Hepatocyte (in vitro differentiated cells): ENCODE data around the gene TBC1D25. TPM values are rescaled to one million over a fixed set of nuclear protein-coding genes. Genes with fewer than 3 reads are reported as not detected.

Experiments
- DNase-seq: peaks from one replicate; pipeline ENCODE4 v3.0.0-alpha.2; 2016; ENCODE audit warnings: low spot score
- H2AFZ ChIP-seq: fragments of 200-600 bp; sonication (generic); 2 replicates; pipeline ENCODE4 v1.6.0; 2016; ENCODE audit warnings: antibody characterized with exemption, mild to moderate bottlenecking
- H3K27ac ChIP-seq: fragments of 200-600 bp; sonication (generic); 2 replicates; pipeline ENCODE4 v1.5.1; 2016; ENCODE audit warnings: mild to moderate bottlenecking
- H3K27me3 ChIP-seq: fragments of 200-600 bp; sonication (generic); 2 replicates; pipeline ENCODE4 v1.6.1; 2016
- H3K36me3 ChIP-seq: fragments of 200-600 bp; sonication (generic); replicated peaks from 2 replicates; pipeline ENCODE4 v1.5.1; 2016; ENCODE audit warnings: low read depth; ENCODE audit not compliant: insufficient read depth
- H3K4me1 ChIP-seq: fragments of 200-600 bp; sonication (generic); 2 replicates; pipeline ENCODE4 v1.5.1; 2016; ENCODE audit warnings: mild to moderate bottlenecking, moderate library complexity; ENCODE audit not compliant: insufficient read depth
- H3K4me2 ChIP-seq: fragments of 200-600 bp; sonication (generic); 2 replicates; pipeline ENCODE4 v1.6.0; 2016
- H3K4me3 ChIP-seq: fragments of 200-600 bp; sonication (generic); 2 replicates; pipeline ENCODE4 v1.5.1; 2016; ENCODE audit warnings: mild to moderate bottlenecking
- H3K79me2 ChIP-seq: fragments of 200-600 bp; sonication (generic); 2 replicates; pipeline ENCODE4 v1.6.0; 2017; ENCODE audit warnings: mild to moderate bottlenecking
- H3K9me2 ChIP-seq: fragments of 200-600 bp; sonication (generic); replicated peaks from 2 replicates; pipeline ENCODE4 v1.6.0; 2017; ENCODE audit warnings: mild to moderate bottlenecking; ENCODE audit not compliant: insufficient read depth
- H3K9me3 ChIP-seq: fragments of 200-600 bp; sonication (generic); 2 replicates; pipeline ENCODE4 v1.5.1; 2016; ENCODE audit warnings: low read depth, mild to moderate bottlenecking
- H4K20me1 ChIP-seq: fragments of 200-600 bp; sonication (generic); 2 replicates; pipeline ENCODE4 v1.6.0; 2016; ENCODE audit warnings: mild to moderate bottlenecking; ENCODE audit not compliant: insufficient read depth, poor library complexity, severe bottlenecking
- CTCF ChIP-seq: fragments of 200-600 bp; sonication (generic); IDR thresholded peaks from 2 replicates; pipeline ENCODE4 v1.5.1; 2016; ENCODE audit warnings: antibody characterized with exemption, mild to moderate bottlenecking; ENCODE audit not compliant: poor library complexity
- EZH2 ChIP-seq: fragments of 200-600 bp; sonication (generic); IDR thresholded peaks from 2 replicates; pipeline ENCODE4 v1.6.1; 2016; ENCODE audit warnings: antibody characterized with exemption, mild to moderate bottlenecking, borderline replicate concordance
- EZH2phosphoT487 ChIP-seq: fragments of 200-600 bp; sonication (generic); IDR thresholded peaks from one replicate; pipeline ENCODE4 v1.6.1; 2018; ENCODE audit warnings: antibody characterized with exemption, mild to moderate bottlenecking, low read depth, moderate library complexity; ENCODE audit not compliant: unreplicated experiment, severe bottlenecking
- WGBS: methylation state at CpG from one replicate; pipeline ENCODE4 v1.1.6; 2016; ENCODE audit warnings: low lambda C conversion rate; ENCODE audit errors: missing lambda C conversion rate; 5-methylcytosine and 5-hydroxymethylcytosine counted together
- polyA plus RNA-seq: library from polyadenylated mRNA; unstranded; fragments of >200 nt; fragmentation: Nextera tagmentation; extraction: Ambion mirVana; gene quantifications from 2 replicates; pipeline ENCODE4 v1.2.1, GENCODE V29; 2016
- total RNA-seq: library from RNA; depleted of rRNA; stranded (reverse); fragments of >200 nt; gene quantifications from 2 replicates; pipeline ENCODE4 v1.2.3, GENCODE V29; 2014

TBC1D25 gene
- total and polyA plus RNA-seq, 2 experiments from 2014 or later: 4.5 to 11.2 TPM

- H3K27ac ChIP-seq: no peak overlapping the region
- H3K4me3 ChIP-seq: no peak overlapping the region
- TF ChIP-seq EZH2: no peak
- no peaks in the 10 kb centered on the region for H3K4me1 ChIP-seq
- no peaks in the 10 kb centered on the region for H3K9me3 ChIP-seq
- WGBS: 66% methylated on average over 4 of the region's 4 CpGs
- H3K4me2 ChIP-seq: no peak overlapping the region
- DNase-seq: no peak
- no peaks in the 10 kb centered on the region for H4K20me1 ChIP-seq
- no peaks in the 10 kb centered on the region for H3K79me2 ChIP-seq
- H3K27me3 ChIP-seq: no peaks in the 10 kb centered on the region
- H2AFZ ChIP-seq: no peak overlapping the region
- H3K36me3 ChIP-seq: no peaks in the 10 kb centered on the region
- no peaks in the 10 kb centered on the region for H3K9me2 ChIP-seq
Observed at GRCh38 chrX:48513670-48514069, 25.8 kb upstream of the TBC1D25 start.

GRCh38 chrX:48514126-48514806 lies 25.2 kb upstream of the TBC1D25 start:
- Histone ChIP-seq H2AFZ (no peak overlapping the region), H3K79me2 (no peaks in the 10 kb centered on the region), H3K27ac (no peak overlapping the region), H3K27me3 (no peaks in the 10 kb centered on the region), H4K20me1 (no peaks in the 10 kb centered on the region), H3K4me2 (no peak overlapping the region), H3K9me3 (no peaks in the 10 kb centered on the region), H3K4me1 (no peaks in the 10 kb centered on the region), H3K4me3 (no peak overlapping the region), H3K36me3 (no peaks in the 10 kb centered on the region), H3K9me2 (no peaks in the 10 kb centered on the region)
- TF ChIP-seq EZH2 (no peak), CTCF (no peak), EZH2phosphoT487 (no peak)
- WGBS: 82% methylated on average over 16 of the region's 16 CpGs
- no peak for DNase-seq

DNA sequence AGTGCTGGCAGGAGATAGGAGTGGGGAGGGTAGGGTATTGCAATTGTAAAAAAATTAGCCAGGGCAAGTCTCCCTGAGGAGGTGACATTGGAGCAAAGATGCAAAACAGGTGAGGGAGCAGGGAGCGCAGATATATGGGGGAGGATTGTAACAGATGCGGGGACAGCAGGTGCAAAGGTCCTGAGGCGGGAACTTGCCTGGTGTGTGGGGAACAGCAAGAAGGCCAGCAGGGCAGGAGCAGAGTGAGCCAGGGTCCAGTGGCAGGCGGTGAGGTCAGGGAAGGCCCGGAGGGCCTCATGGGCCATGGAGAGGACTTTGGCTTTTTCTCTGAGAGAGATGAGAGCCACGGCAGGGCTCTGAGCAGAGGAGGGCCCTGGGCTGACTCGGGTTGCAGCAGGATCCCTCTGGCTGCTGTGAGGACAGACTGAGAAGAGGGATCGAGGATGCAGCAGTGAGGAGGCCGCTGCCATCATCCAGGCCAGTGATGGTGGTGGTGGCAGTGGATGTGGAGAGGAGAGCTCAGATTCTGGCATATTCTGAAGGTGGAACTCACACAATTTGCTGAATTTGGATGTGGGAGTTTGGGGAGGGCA lies 24.6 kb upstream of the TBC1D25 start:
- WGBS: 81% methylated on average over 9 of the region's 9 CpGs
- Histone ChIP-seq H3K4me1 (no peaks in the 10 kb centered on the region), H4K20me1 (no peaks in the 10 kb centered on the region), H3K36me3 (no peaks in the 10 kb centered on the region), H3K9me3 (no peaks in the 10 kb centered on the region), H3K27me3 (no peaks in the 10 kb centered on the region), H3K9me2 (no peaks in the 10 kb centered on the region), H2AFZ (no peak overlapping the region), H3K79me2 (no peaks in the 10 kb centered on the region), H3K27ac (no peak overlapping the region), H3K4me2 (no peak overlapping the region), H3K4me3 (no peak overlapping the region)
- TF ChIP-seq CTCF: no peak
- TF ChIP-seq EZH2phosphoT487: no peak
- TF ChIP-seq EZH2: no peak
- no peak for DNase-seq

DNA sequence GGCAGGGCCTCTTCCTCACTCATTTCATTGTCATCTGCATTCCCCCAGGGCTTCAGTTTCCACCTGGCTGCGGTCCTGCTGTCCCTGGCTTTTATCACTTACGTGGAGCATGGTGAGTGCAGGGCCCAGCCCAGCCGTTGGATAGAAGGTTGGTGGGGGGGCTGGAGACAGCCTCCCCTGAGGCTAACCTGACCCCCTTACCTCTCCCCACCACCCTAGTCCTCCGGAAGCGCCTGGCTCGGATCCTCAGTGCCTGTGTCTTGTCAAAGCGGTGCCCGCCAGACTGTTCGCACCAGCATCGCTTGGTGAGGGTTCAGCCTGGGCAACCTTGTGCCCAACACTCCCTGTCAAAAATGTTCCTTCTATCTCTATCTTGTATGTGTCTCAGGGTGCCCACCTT lies 23.7 kb upstream of the TBC1D25 start:
- DNase-seq: no peak
- H3K9me3 ChIP-seq: no peaks in the 10 kb centered on the region
- H3K4me3 ChIP-seq: no peak overlapping the region
- H3K4me1 ChIP-seq: no peaks in the 10 kb centered on the region
- H3K79me2 ChIP-seq: no peaks in the 10 kb centered on the region
- no peaks in the 10 kb centered on the region for H3K9me2 ChIP-seq
- TF ChIP-seq EZH2phosphoT487: no peak
- TF ChIP-seq EZH2: no peak
- no peak for TF ChIP-seq CTCF
- no peaks in the 10 kb centered on the region for H3K36me3 ChIP-seq
- no peak overlapping the region for H3K4me2 ChIP-seq
- no peaks in the 10 kb centered on the region for H4K20me1 ChIP-seq
- WGBS: 89% methylated on average over 10 of the region's 10 CpGs
- H3K27me3 ChIP-seq: no peaks in the 10 kb centered on the region
- no peak overlapping the region for H2AFZ ChIP-seq
- H3K27ac ChIP-seq: no peak overlapping the region
